NCI-H1092 (cell line): ENCODE data around the gene DYNC2LI1.

Source experiments
- DNase-seq: peaks from one replicate; lab custom pipeline; 2025; lab: John Stamatoyannopoulos, UW

Gene DYNC2LI1

GRCh38 chr2:43818761-43819160 is 44.9 kb downstream of the DYNC2LI1 start:
- DNase-seq: no peak

GRCh38 chr2:43819491-43820163 is 45.8 kb downstream of the DYNC2LI1 start:
- no peak for DNase-seq

GRCh38 chr2:43822839-43823238 is 49.0 kb downstream of the DYNC2LI1 start:
- no peak for DNase-seq

- no peak for DNase-seq
Measured at GRCh38 chr2:43823751-43824150, 49.9 kb downstream of the DYNC2LI1 start.

GRCh38 chr2:43824512-43824911 is 50.7 kb downstream of the DYNC2LI1 start:
- no peak for DNase-seq

- DNase-seq: no peak
Measured at GRCh38 chr2:43824951-43825493, 51.2 kb downstream of the DYNC2LI1 start.

GRCh38 chr2:43825841-43826240 is 52.0 kb downstream of the DYNC2LI1 start:
- DNase-seq: no peak

GRCh38 chr2:43826305-43827250 is 52.7 kb downstream of the DYNC2LI1 start:
- no peak for DNase-seq

GRCh38 chr2:43831543-43832294 is 57.9 kb downstream of the DYNC2LI1 start:
- DNase-seq: no peak

- no peak for DNase-seq
Measured at GRCh38 chr2:43832457-43832856, 58.6 kb downstream of the DYNC2LI1 start.

- DNase-seq: no peak
Measured at GRCh38 chr2:43837033-43837432, 63.2 kb downstream of the DYNC2LI1 start.

GRCh38 chr2:43837831-43838559 is 64.2 kb downstream of the DYNC2LI1 start:
- no peak for DNase-seq

- no peak for DNase-seq
Measured at GRCh38 chr2:43838560-43839267, 64.9 kb downstream of the DYNC2LI1 start, which contains the start of the genes ABCG5 and ABCG8. ABCG5 (minus strand) TSS chr2:43838839; CDS start chr2:43838679, 160 bp downstream. ABCG8 (plus strand) TSS chr2:43838971; CDS start chr2:43839054, 83 bp downstream.

- DNase-seq: no peak
Measured at GRCh38 chr2:43839776-43840564, 66.1 kb downstream of the DYNC2LI1 start.

GRCh38 chr2:43840965-43841364 is 67.1 kb downstream of the DYNC2LI1 start:
- DNase-seq: no peak

GRCh38 chr2:43841949-43842865 is 68.4 kb downstream of the DYNC2LI1 start:
- no peak for DNase-seq

GRCh38 chr2:43842866-43843226 is 69.0 kb downstream of the DYNC2LI1 start:
- no peak for DNase-seq

GRCh38 chr2:43845181-43845580 is 71.3 kb downstream of the DYNC2LI1 start:
- no peak for DNase-seq
